DMS53 (cell line): Measurements from ENCODE around the gene CBX4.

Experiments
- DNase-seq: peaks from one replicate; lab custom pipeline; 2025; lab: John Stamatoyannopoulos, UW

The CBX4 gene

GRCh38 chr17:79786930-79787643 is 52.2 kb downstream of the CBX4 start:
- DNase-seq = no peak

DNA sequence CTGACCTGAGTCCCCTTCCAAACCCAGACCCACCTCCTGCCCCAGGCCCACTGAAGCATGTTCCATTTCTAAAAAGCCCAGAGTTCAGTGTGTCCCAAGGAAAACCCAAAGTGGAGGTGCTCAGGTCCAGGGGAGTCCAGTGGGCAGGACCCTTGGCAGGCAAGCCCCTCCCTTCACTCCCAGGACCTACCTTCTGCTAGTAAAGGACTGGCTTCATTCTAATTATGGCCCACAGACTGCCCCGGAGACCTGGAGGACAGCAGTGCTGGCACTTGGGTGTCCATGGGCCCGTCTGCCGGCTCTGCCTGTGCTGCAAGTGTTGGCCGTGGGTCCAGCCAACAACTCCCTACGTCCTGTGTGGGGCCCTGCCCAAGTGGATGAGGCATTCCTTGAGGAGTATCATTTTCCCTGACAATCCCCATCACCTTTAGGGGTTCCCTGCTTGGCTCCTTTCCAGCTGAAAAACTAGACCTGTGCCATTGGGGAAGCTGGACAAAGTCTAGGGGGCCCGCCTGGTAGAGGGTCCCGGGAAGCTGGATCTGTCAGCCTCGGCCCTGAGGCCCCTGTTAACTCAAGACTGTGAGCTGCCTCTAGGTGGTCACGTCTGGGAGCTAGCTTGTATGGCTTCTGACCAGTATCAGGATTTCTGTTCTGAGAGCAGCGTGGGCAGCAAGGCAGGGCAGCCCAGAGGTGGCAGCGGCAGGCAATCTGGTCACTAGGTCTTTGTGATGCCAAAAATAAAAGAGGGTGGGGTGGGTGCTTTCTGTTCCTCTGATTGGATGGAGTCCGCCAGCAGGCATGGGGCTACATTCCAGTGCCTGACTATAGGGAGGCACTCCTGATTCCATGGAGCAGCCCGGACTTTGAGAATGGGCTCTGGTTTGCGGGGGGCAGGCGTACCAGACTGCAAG is 53.1 kb downstream of the CBX4 start:
- DNase-seq = no peak

DNA sequence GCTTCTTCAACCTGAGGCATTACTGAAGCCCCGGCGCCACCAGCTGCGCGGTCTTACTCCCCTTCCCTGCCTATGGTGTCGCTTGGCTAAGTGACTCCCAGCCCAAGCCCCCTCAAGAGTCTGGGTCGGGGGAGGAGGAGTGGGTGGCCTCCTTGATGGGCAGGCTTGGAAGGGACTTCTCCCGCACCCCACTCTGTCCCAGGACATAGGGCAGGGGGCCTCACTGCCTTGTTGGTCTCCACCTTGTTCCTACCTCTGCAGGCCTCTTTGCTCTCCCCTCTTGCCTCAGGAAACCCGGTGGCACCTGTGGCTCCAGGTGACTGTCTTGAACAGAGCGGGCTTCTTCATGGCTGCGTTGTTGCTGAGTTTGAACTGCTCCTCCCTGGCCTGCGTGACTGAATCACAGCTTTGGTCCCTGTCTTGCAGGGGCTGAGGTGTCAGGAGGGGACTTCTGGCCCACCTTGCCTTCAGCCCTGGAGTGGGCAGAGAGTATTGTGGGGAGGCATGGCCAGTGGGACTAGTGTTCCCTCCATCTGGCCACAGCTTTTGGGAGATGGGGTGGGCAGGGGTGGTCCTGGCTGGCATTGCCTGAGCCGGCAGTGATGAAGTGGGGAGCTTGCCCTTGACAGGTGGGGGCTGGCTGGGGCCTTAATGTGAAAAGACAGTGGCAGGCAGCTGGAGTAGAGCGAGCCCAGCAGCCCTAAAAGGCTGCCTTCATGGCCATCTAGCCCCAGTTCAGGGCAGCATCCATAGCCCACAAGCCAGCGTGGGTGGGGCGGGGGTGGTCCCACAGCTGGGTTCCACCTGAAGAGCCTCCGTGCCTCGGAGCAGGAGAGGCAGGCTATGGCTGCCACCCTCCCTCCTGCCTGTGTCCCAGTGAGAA is 54.0 kb downstream of the CBX4 start:
- no peak for DNase-seq

DNA sequence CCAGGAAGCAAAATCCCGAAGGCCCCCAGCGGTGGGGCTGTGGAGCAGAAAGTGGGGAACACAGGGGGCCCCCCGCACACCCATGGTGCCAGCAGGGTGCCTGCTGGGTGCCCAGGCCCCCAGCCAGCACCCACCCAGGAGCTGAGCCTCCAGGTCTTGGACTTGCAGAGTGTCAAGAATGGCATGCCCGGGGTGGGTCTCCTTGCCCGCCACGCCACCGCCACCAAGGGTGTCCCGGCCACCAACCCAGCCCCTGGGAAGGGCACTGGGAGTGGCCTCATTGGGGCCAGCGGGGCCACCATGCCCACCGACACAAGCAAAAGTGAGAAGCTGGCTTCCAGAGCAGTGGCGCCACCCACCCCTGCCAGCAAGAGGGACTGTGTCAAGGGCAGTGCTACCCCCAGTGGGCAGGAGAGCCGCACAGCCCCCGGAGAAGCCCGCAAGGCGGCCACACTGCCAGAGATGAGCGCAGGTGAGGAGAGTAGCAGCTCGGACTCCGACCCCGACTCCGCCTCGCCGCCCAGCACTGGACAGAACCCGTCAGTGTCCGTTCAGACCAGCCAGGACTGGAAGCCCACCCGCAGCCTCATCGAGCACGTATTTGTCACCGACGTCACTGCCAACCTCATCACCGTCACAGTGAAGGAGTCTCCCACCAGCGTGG is 54.8 kb downstream of the CBX4 start:
- DNase-seq = no peak

DNA sequence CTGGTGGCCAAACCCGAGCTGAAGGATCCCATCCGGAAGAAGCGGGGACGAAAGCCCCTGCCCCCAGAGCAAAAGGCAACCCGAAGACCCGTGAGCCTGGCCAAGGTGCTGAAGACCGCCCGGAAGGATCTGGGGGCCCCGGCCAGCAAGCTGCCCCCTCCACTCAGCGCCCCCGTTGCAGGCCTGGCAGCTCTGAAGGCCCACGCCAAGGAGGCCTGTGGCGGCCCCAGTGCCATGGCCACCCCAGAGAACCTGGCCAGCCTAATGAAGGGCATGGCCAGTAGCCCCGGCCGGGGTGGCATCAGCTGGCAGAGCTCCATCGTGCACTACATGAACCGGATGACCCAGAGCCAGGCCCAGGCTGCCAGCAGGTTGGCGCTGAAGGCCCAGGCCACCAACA is 55.3 kb downstream of the CBX4 start:
- DNase-seq = no peak
